GM21526 (cell line): Measurements from ENCODE around the gene NUP188.

ENCODE experiments used
- ATAC-seq: cut with Tn5 transposase; IDR thresholded peaks from one replicate; pipeline ENCODE4 v1.9.1; 2021; ENCODE audit warnings: moderate library complexity; ENCODE audit not compliant: unreplicated experiment, low FRiP score

The NUP188 gene

DNA sequence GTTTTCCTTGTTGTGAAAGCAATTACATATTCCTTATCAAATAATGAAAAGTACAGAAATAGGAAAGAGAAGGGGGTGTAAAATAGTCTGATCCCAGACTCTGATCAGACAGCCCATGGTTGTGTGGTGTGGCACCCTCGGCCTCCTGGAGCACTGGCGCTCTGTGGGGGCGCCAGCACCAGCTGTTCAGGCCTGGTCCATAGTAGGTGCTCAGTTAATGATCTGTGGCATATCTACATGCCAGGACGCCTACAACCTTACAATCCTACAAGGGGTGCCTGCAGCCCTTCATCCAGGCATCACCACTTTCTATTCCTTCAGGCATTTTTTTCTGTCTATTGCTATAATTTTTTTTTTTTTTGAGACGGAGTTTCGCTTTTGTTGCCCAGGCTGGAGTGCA lies 105.5 kb downstream of the NUP188 start:
- ATAC-seq = no peak

DNA sequence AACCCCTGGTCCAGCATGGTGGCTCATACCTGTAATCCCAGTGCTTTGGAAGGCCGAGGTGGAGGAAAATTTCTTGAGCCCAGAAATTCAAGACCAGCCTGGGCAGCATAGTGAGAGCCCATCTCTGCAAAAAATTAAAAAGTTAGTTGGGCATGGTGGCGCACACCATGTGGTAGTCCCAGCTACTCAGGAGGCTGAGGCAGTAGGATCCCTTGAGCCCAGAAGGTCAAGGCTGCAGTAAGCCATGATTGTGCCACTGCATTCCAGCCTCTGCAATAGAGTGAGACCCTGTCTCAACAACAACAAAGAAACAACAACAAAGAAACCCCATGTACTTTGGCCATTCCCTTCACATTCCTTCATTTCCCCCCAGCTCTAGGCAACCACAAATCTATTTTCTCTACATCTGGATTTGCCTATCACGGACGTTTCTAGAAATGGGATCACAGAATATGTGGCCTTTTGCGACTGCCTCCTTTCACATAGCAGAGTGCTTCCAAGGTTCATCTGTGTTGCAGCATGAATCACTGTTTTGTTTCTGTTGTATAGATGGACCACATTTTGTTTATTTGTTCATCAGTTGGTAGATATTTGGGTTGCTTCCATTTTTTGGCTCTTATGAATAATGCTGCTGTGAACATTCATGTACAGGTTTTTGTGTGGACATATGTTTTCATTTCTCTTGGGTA lies 106.8 kb downstream of the NUP188 start:
- no peak for ATAC-seq
